GM18868 (cell line): ENCODE data around the gene MAVS.
"Not testable (repeated sequence)": the region's sequence is repeated elsewhere in the genome, so short reads cannot be mapped to it uniquely, and the experiment has no call there.

Experiments
- ATAC-seq: cut with Tn5 transposase; IDR thresholded peaks from one replicate; pipeline ENCODE4 v1.9.1; 2021; ENCODE audit warnings: mild to moderate bottlenecking, moderate library complexity; ENCODE audit not compliant: unreplicated experiment

MAVS gene

GRCh38 chr20:3814928-3815495 is 31.6 kb upstream of the MAVS start:
- no peak for ATAC-seq

- ATAC-seq = no peak
These were observed 30.8 kb upstream of the MAVS start for GRCh38 chr20:3815703-3816315.

DNA sequence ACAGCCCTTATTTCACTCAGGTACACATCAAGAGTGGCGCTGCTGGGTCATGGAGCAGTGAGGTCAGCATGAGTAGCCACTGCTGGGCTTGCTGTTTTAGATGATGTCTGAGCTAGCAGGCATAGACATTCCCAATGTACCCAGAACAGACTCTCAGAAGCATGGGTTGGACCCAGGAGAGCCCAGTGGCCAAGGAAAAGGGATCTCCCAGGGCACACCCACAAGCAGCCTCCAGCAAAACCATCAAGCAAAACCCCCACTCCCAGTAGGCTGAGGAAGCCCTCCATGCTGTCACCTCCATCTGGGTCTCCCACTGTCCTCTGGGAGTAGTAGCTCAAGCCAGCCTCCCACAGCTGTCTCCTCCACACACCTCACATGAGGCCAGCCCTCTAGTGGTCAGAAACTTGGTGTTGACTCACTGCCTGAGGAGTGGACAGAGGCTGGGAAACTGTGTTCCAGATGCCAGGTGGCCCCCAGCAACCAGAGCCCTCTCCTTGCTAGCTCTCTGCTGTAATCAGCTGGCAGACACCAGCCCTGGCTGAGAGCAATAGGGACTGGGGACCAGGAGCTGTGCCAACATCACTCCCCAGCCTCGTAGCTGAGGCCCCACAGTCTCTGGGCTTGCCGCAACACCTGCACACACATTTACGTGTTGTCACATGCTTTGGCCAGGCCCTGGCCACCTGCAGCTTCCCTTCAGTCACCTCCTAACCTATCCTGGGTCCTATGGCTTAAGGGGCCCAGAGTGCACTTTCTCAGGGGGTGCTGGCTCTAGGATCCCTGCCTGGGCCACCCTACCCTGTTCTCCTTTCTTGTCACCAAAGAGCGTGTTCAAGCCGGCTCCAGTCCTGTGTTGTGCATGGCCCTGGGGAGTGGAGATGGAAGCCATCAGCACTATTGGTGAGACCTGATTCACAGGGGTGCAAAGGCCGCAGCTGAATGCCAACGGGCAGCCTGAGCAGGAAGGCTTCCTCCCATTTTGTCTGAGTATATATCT is 28.2 kb upstream of the MAVS start:
- ATAC-seq = no peak

GRCh38 chr20:3819411-3820047 is 27.1 kb upstream of the MAVS start:
- ATAC-seq = no peak

DNA sequence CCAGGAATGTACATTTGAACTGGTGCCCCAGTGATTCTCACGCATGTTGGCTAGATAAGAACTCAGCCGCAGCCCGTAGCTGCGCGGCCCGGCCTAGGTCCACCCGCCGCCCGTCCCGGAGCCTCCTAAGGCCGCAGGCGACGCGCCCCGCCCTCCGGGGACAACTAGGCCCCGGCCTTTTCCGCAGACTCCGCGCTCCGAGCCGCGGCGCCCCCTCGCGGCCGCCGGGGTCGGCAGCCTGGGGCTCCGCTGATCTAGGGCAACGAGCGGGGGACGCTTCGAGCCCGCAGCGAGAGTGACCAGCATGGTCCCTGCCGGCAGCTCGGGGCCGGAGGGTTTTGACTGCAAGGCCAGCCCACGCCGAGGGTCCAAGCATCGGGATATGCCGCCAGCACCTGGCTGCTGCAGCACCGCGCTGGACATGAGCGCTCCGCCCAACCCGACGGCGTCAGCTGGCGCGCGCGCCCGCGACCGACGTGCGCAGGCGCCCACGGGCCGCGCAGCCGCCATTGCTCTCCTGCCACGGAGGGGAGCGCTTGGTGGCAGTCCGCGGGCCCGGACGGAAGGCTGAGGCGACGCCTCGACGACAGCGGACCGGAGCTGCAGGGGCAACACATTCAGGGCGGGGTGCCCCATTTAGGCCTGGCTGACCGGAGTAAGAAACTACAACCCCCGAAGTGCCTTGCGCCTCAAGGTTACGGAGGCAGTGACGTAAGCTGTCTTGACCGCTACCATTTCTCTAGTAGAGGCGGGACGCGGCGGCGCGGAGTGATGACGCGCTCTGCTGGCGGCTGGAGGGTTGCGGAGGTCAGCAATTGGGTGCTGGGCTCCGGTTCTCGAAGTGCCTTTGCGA is 26.4 kb upstream of the MAVS start, which contains the start of gene AP5S1:
AP5S1 (plus strand) TSS at position 500 of the 853 bp plus-strand sequence. CDS start 1,571 bp downstream, outside the sequence.
- peak; percentile 77 for ATAC-seq

DNA sequence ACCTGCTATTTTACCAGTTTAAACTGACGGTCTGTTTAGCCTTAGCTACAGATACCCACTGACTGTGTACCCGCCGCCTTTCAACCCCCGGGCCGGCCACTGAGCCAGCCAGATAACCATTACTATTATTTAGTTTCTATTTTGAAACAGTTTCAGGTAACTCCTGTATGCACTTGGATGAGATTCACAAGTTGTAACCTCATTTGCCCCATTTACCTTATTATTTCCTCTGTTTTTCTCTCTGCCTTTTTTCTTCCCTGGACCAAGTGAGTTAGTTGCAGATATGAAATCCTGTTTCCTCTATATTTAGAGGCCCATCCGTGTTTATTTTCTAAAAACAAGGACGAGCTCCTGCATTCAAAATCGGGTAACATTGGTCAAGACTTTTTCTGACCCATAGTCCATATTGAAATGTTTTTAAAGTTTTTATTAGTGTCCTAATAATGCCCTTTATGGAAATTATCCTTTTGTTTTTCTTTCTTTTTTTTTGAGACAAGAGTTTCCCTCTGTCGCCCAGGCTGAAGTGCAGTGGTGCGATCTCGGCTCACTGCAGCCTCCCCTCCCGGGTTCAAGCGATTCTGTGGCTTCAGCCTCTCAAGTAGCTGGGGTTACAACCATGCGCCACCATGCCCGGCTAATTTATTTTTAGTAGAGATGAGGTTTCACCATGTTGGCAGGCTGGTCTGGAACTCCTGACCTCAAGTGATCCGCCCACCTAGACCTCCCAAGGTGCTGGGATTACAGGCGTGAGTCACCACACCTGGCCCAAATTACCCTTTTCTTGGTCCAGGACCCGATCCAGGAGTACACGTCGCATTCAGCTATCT is 25.5 kb upstream of the MAVS start:
- no peak for ATAC-seq

- no peak for ATAC-seq
These were observed 24.6 kb upstream of the MAVS start for GRCh38 chr20:3821996-3822395.

DNA sequence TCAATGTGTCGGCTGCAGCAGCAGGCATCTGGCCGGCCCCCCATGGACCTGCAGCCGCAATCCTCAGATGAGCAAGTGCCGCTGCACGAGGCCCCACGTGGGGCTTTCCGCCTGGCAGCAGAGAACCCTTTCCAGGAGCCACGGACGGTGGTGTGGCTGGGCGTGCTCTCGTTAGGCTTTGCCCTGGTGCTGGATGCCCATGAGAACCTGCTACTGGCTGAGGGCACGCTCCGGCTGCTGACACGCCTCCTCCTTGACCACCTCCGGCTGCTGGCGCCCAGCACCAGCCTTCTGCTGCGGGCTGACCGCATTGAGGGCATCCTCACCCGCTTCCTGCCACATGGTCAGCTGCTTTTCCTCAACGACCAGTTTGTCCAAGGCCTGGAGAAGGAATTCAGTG is 22.8 kb upstream of the MAVS start:
- ATAC-seq = no peak

DNA sequence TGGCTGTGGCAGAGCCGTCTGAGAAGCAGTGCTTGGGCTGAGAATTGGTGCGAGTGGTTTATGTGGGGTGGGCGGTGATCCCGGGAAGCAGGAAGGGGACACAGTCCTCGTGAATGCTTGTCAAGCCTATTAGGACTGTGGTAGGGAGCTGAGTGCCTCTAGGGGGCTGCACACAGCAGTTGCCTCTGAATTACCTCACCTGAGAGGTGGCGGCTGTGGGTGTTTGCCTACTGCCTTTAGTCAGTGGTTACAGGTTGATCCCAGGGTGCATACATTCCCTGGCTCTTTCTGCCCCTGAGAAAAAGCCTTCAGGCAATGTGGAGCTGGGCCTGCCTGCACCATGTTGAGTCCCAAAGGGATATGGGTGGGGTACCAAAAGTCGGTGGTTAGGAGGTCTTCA is 21.1 kb upstream of the MAVS start:
- no peak for ATAC-seq

GRCh38 chr20:3826420-3826819 is 20.2 kb upstream of the MAVS start:
- no peak for ATAC-seq

- ATAC-seq = no peak
These were observed 17.8 kb upstream of the MAVS start for GRCh38 chr20:3828798-3829197.

DNA sequence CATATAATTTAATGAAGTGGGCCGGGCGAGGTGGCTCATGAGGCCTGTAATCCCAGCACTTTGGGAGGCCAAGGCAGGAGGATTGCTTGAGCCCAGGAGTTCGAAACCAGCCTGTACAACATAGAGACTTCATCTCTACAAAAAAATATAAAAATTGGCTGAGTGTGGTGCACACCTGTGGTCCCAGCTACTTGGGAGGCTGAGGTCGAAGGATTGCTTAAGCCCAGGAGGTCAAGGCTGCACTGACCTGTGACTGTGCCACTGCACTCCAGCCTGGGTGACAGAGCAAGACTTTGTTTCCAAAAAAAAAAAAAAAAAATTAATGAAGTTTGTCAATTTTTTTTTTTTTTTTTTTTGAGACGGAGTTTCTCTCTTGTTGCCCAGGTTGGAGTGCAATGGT is 16.7 kb upstream of the MAVS start:
- ATAC-seq = not testable (repeated sequence)

DNA sequence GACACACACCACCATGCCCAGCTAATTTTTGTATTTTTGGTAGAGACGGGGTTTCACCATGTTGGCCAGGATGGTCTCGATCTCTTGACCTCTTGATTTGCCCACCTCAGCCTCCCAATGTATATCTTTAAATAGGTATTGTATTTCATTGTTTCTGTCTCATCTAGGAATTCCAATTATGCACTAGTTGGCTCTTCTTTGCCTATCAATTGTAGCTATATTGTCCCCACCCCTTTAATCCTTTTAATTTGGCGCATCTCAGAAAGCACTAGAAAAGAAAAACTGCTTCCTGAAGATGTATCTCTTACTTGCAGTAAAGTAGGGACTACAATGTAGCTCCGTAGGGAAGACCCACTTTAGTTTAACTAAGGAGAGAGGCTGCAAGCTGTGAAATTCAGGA is 10.5 kb upstream of the MAVS start:
- no peak for ATAC-seq

DNA sequence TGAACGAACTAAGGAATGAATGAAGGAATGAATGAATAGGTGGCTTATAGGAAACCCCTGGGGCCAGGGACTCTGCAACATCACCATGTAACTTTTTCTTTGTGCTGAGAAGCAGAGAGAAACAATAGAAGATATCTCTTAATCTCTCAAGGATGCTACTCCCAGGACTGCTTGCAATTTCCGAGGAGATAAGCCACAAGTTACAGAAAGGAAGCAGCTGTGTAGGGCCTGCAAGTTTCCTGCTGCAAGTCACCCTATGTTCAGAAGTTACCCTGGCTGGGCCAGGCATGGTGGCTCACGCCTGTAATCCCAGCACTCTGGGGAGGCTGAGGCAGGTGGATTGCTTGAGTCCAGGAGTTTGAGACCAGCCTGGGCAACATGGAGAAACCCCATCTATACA is 7.3 kb upstream of the MAVS start:
- no peak for ATAC-seq

- not testable (repeated sequence) for ATAC-seq
These were observed 6.4 kb upstream of the MAVS start for GRCh38 chr20:3840201-3840600.

- no peak for ATAC-seq
These were observed 4.2 kb upstream of the MAVS start for GRCh38 chr20:3842348-3842930.

GRCh38 chr20:3843490-3843889 is 3.1 kb upstream of the MAVS start:
- no peak for ATAC-seq

DNA sequence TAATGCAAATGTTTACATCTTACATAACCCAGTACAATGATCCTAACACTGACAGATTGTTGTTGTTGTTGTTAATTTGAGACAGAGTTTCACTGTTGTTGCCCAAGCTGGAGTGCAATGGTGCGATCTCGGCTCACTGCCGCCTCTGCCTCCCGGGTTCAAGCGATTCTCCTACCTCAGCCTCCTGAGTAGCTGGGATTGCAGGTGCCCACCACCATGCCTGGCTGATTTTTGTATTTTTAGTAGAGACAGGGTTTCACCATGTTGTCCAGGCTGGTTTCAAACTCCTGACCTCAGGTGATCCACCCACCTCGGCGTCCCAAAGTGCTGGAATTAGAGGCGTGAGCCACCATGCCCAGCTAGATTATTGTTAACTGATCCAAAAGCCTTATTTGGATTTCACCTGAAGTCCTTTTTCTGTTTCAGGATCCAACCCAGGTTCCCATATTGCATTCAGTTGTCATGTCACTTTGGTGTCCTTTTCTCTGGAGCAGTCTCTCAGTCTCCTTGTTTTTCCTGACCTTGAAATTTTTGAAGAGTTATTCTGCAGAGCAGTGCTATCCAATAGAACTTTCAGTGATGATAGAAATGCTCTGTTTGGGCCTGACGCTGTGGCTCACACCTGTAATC is 2.5 kb upstream of the MAVS start:
- ATAC-seq = not testable (repeated sequence)

GRCh38 chr20:3846378-3846739 is 275 bp upstream of the MAVS start:
- no peak for ATAC-seq
